A673 (cell line): Measurements from ENCODE around the gene POU4F1.

Source experiments
- CTCF ChIP-seq: fragments of 300-800, 200-600 bp; sonication (generic); conservative IDR thresholded peaks from 2 replicates; pipeline ENCODE4 v1.5.1; 2017; ENCODE audit warnings: low read depth, mild to moderate bottlenecking, antibody characterized with exemption, low read length, moderate library complexity, mixed read lengths
- EZH2 ChIP-seq: fragments of 200-600 bp; sonication (generic); IDR thresholded peaks from 2 replicates; pipeline ENCODE4 v1.6.1; 2017; ENCODE audit warnings: borderline replicate concordance, low read depth, mild to moderate bottlenecking, mixed read lengths, antibody characterized with exemption, low read length; ENCODE audit not compliant: poor library complexity, severe bottlenecking

- TF ChIP-seq EZH2 = no peak
- TF ChIP-seq CTCF = no peak
Measured at GRCh38 chr13:78649997-78650716, 46.8 kb upstream of the POU4F1 start.
